Astrocyte of the spinal cord (primary cell): Measurements from ENCODE around the gene ACTRT2.

Source experiments
- DNase-seq: peaks from one replicate; pipeline ENCODE4 v3.0.0; 2011; ENCODE audit warnings: low read depth, low spot score
- H3K4me3 ChIP-seq: 2 replicates; pipeline ENCODE4 v1.5.1; 2011; ENCODE audit warnings: low read depth, mild to moderate bottlenecking, low read length, moderate library complexity
- CTCF ChIP-seq: IDR thresholded peaks from 2 replicates; pipeline ENCODE4 v1.5.1; 2012; ENCODE audit warnings: low read depth, mild to moderate bottlenecking, low read length, inconsistent platforms
- in situ Hi-C: cut with HindIII; loops from 2 replicates; pipeline ENCODE4 v1.10.0; 2017; ENCODE audit warnings: low sequenced_read_pairs

Gene ACTRT2

GRCh38 chr1:3003039-3003940 is 18.0 kb upstream of the ACTRT2 start:
- no peak overlapping the region for H3K4me3 ChIP-seq
- no peak for TF ChIP-seq CTCF
- DNase-seq = no peak
- in situ Hi-C loops = no loop called here

- no peak for TF ChIP-seq CTCF
- in situ Hi-C loops = no loop called here
- no peak overlapping the region for H3K4me3 ChIP-seq
- DNase-seq = no peak
Measured at GRCh38 chr1:3003941-3004270, 17.4 kb upstream of the ACTRT2 start.

GRCh38 chr1:3004285-3005205 is 16.7 kb upstream of the ACTRT2 start:
- TF ChIP-seq CTCF = no peak
- H3K4me3 ChIP-seq = no peak overlapping the region
- in situ Hi-C loops = no loop called here
- DNase-seq = no peak

- in situ Hi-C loops = no loop called here
- TF ChIP-seq CTCF = no peak
- no peak for DNase-seq
- no peak overlapping the region for H3K4me3 ChIP-seq
Measured at GRCh38 chr1:3005771-3006170, 15.5 kb upstream of the ACTRT2 start.

- in situ Hi-C loops = no loop called here
- no peak for TF ChIP-seq CTCF
- DNase-seq = no peak
- H3K4me3 ChIP-seq = no peak overlapping the region
Measured at GRCh38 chr1:3007298-3008147, 13.7 kb upstream of the ACTRT2 start.

GRCh38 chr1:3009021-3009420 is 12.2 kb upstream of the ACTRT2 start:
- no peak for DNase-seq
- TF ChIP-seq CTCF = no peak
- no peak overlapping the region for H3K4me3 ChIP-seq
- in situ Hi-C loops = no loop called here
